ENCODE results near the gene PITPNM3.

GRCh38 chr17:6415616-6416015 lies 140.7 kb downstream of the PITPNM3 start:
- TF ChIP-seq EZH2 (IDR thresholded peaks at IDR 0.05; ENCODE audit: borderline replicate concordance, low read depth, low read length, poor library complexity, severe bottlenecking) (no peak), CTCF (conservative IDR thresholded peaks at IDR 0.05; ENCODE audit: low read depth, low read length) (no peak)

Data from A673 (cell line).